Measurements from ENCODE around the gene DOCK4. TPM values are rescaled to one million over a fixed set of nuclear protein-coding genes. Genes with fewer than 3 reads are reported as not detected.
"Not testable (repeated sequence)": the region's sequence is repeated elsewhere in the genome, so short reads cannot be mapped to it uniquely, and the experiment has no call there.

DOCK4 gene
- total and polyA plus RNA-seq, 7 donors, result 3.0 to 28.5 (median 14.1) TPM

GRCh38 chr7:112133328-112133727 is 72.9 kb downstream of the DOCK4 start:
- Histone ChIP-seq H3K4me3 (no peak overlapping the region), H3K36me3 (no peaks in the 10 kb centered on the region), H3K4me1 (peaks cover 0 to 53% (median 33%) of the 10 kb centered on the region in 4 donors), H3K27ac (no peak overlapping the region), H3K27me3 (no peaks in the 10 kb centered on the region), H3K9me3 (no peaks in the 10 kb centered on the region)
- no peak for DNase-seq
- 95% methylated on average over 7 of the region's 7 CpGs for WGBS, 2 donors
- intact Hi-C loops (cut with DNase I), result no loop called here
- no peak for TF ChIP-seq EP300 (IDR thresholded peaks at IDR 0.05)
- TF ChIP-seq CTCF (IDR thresholded peaks at IDR 0.05), result no peak
- TF ChIP-seq POLR2A (IDR thresholded peaks at IDR 0.05), result no peak
- TF ChIP-seq POLR2AphosphoS5 (IDR thresholded peaks at IDR 0.05), result no peak

- Histone ChIP-seq H3K9me3 (no peaks in the 10 kb centered on the region), H3K36me3 (no peaks in the 10 kb centered on the region), H3K27ac (peak overlapping the region in 2 of 4 donors; percentile 4 to 10), H3K4me1 (peaks cover 0 to 46% (median 30%) of the 10 kb centered on the region in 4 donors), H3K27me3 (no peaks in the 10 kb centered on the region), H3K4me3 (no peak overlapping the region)
- 66 to 83% methylated on average over 4 of the region's 4 CpGs for WGBS, 2 donors
- intact Hi-C loops (cut with DNase I), result no loop called here
- no peak for DNase-seq
- TF ChIP-seq EP300 (IDR thresholded peaks at IDR 0.05) (no peak), CTCF (IDR thresholded peaks at IDR 0.05) (no peak), POLR2AphosphoS5 (IDR thresholded peaks at IDR 0.05) (no peak), POLR2A (IDR thresholded peaks at IDR 0.05) (no peak)
Measured at GRCh38 chr7:112132051-112132694, 74.0 kb downstream of the DOCK4 start.

GRCh38 chr7:112130729-112131410 is 75.3 kb downstream of the DOCK4 start:
- 86 to 87% methylated on average over 10 of the region's 10 CpGs for WGBS, 2 donors
- DNase-seq, result no peak
- peak overlapping the region in 2 of 4 donors; percentile 4 to 19 for H3K27ac ChIP-seq
- peaks cover 0 to 33% (median 24%) of the 10 kb centered on the region in 4 donors for H3K4me1 ChIP-seq
- no peaks in the 10 kb centered on the region for H3K36me3 ChIP-seq
- TF ChIP-seq POLR2A (IDR thresholded peaks at IDR 0.05) (no peak), POLR2AphosphoS5 (IDR thresholded peaks at IDR 0.05) (no peak), CTCF (IDR thresholded peaks at IDR 0.05) (no peak), EP300 (IDR thresholded peaks at IDR 0.05) (no peak)
- H3K4me3 ChIP-seq, result no peak overlapping the region
- intact Hi-C loops (cut with DNase I), result no loop called here
- no peaks in the 10 kb centered on the region for H3K27me3 ChIP-seq
- H3K9me3 ChIP-seq, result no peaks in the 10 kb centered on the region

- 39 to 76% methylated on average over 5 of the region's 5 CpGs for WGBS, 2 donors
- no peaks in the 10 kb centered on the region for H3K36me3 ChIP-seq
- no peaks in the 10 kb centered on the region for H3K27me3 ChIP-seq
- no peaks in the 10 kb centered on the region for H3K9me3 ChIP-seq
- no peak overlapping the region for H3K4me3 ChIP-seq
- no peak for DNase-seq
- peaks cover 0 to 32% (median 24%) of the 10 kb centered on the region in 4 donors for H3K4me1 ChIP-seq
- intact Hi-C loops (cut with DNase I), result no loop called here
- no peak overlapping the region for H3K27ac ChIP-seq
- no peak for TF ChIP-seq CTCF (IDR thresholded peaks at IDR 0.05)
- no peak for TF ChIP-seq POLR2A (IDR thresholded peaks at IDR 0.05)
- TF ChIP-seq POLR2AphosphoS5 (IDR thresholded peaks at IDR 0.05), result no peak
- TF ChIP-seq EP300 (IDR thresholded peaks at IDR 0.05), result no peak
Measured at GRCh38 chr7:112129655-112130323, 76.4 kb downstream of the DOCK4 start.

- H3K4me3 ChIP-seq; H3K27ac ChIP-seq; DNase-seq; H3K27me3 ChIP-seq; H3K9me3 ChIP-seq; H3K36me3 ChIP-seq; intact Hi-C loops (cut with DNase I): not testable (repeated sequence)
- 75 to 85% methylated on average over 6 of the region's 8 CpGs for WGBS, 2 donors
- peaks cover 0 to 32% (median 24%) of the 10 kb centered on the region in 4 donors for H3K4me1 ChIP-seq
Measured at GRCh38 chr7:112128461-112129425, 77.5 kb downstream of the DOCK4 start.

GRCh38 chr7:112128041-112128440 is 78.2 kb downstream of the DOCK4 start:
- H3K36me3 ChIP-seq; H3K27me3 ChIP-seq; H3K4me3 ChIP-seq; H3K27ac ChIP-seq; DNase-seq; intact Hi-C loops (cut with DNase I); H3K9me3 ChIP-seq: not testable (repeated sequence)
- H3K4me1 ChIP-seq, result peaks cover 0 to 32% (median 24%) of the 10 kb centered on the region in 4 donors
- 96% methylated on average over 11 to 12 of the region's 13 CpGs for WGBS, 2 donors
